ENCODE measurements around the gene NR2E3.

- TF ChIP-seq CTCF (conservative IDR thresholded peaks at IDR 0.05 in 1 of 2, IDR thresholded peaks at IDR 0.05 in 1 of 2; ENCODE audit: extremely low read depth in 1 of 2, insufficient read depth in 1 of 2, low read depth in 1 of 2, low read length in 2 of 2) (no peak), EZH2 (IDR thresholded peaks at IDR 0.05; ENCODE audit: borderline replicate concordance, low read length) (no peak)
Observed at GRCh38 chr15:71786673-71787072, 23.7 kb upstream of the NR2E3 start.

Measured in mammary epithelial cell (primary cell).